HG03103 (cell line): ENCODE data around the gene MALAT1.

Experiments used
- ATAC-seq: cut with Tn5 transposase; IDR thresholded peaks from one replicate; pipeline ENCODE4 v1.9.1; 2021; ENCODE audit warnings: low read depth; ENCODE audit not compliant: unreplicated experiment

Gene MALAT1

DNA sequence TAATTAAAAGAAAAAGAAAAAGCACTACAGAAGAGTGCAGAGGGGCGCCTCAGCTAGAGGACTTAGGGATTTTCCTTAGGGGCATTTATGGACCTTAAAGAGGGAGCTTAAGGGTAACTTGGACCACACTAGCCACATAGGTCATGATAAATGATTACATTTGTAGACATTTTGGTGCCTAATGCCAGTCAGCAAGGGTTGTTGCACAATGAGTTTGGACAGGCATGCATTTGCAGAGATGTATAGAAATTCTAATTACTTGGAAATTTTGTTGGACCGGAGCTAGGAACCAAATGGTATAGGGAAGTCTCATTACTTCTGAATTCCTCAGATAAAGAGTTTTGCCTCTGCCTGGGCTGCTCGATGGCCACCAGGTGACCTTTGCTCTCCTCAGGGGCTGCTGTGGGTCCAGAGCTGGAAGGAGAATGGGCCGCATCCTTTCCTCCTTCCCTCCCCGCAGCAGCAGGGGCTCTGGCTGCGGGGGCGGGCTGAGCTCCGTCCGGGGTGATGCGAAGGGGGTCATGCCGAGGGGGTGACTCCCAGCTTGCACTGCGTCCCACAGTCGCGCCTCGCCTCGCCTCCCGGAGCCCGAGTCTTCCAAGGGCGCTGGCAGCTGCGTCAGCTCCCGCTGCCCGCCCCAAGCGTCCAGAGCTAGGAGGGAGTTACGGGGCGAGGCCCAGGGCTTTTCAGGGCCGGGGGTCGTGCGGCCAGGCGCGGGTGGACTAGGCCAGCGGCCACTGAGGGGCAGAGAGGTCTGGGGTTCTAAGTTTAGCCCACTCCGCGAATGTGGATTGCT, 20.3 kb upstream of the MALAT1 start:
- ATAC-seq = no peak

GRCh38 chr11:65479184-65480145, 19.4 kb upstream of the MALAT1 start:
- no peak for ATAC-seq

DNA sequence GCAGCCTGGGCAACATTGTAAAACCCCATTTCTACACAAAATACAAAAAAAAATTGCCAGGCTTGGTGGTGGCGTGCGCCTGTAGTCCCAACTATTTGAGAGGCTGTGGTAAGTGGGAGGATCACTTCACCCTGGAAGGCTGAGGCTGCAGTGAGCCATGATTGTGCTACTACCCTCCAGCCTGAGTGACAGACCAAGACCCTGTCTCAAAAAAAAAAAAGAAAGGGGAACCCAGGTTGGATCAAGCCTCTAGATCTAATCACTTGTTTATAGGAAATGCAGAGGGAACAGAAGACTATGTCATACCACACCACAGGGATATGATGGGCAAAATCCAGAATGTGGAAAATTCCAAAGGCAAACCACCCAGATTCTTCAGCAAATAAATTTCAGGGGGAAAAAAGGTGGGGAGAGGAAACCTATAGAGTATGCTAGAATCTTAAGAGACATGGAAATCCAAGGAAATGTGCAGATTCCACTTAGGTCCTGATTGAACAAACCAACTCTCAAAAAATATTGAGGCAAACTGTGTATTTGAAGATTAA, 16.5 kb upstream of the MALAT1 start:
- no peak for ATAC-seq

DNA sequence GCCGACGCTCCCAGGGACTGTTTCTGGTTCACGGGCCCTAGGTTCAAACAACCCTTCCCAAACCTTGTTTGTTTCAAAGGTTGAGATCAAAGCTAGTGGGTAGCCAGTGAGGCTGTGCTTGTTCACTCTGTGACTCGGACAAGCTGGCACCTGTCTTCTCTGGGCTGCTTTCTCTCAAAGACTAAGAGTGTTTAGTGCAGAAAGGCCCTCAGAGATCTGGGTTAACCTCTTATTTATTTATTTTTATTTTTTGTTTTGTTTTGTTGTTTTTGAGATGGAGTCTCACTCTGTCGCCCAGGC, 13.0 kb upstream of the MALAT1 start:
- ATAC-seq = no peak

DNA sequence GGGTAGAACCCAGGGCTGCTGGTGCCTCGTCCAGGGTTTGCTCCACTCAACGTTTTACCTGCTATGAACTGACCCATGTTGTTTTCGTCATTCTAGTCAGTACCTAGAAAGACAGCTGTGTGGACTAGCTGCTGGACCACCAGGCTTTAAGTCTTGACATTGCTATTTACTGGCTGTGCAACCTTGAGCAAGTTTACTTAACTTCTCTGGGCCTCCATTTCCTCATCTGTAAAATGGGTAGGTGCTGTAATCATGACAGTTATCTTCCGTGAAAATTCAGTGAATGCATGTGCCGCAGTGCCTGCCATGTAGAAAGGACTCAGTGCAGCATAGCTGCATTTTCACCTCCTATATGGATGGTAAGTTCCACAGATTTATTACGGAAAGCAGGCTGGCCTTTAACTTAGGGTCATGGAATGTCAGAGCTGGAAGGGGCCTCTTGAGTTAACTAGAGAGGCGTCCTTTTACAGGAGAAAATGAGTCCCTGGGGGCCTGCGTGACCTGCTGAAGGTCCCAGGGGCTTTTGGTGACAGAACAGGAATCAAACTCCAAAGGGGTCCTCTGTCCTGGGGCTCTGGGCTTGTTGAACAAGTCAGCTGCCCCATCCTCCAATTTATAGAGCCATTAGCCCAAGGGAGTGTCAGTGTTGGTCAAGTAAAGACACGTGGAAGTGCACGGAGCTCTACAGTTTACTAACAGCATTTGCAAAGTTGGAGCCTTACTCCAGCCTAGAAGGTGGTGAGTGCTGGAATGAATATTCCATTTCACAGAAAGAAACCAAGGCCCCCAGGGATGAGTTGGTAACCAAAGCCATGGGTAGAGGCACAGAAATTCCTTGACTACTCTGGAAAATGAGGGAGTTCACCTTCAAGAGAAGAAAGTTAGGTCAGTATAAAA, 12.0 kb upstream of the MALAT1 start:
- ATAC-seq = no peak

DNA sequence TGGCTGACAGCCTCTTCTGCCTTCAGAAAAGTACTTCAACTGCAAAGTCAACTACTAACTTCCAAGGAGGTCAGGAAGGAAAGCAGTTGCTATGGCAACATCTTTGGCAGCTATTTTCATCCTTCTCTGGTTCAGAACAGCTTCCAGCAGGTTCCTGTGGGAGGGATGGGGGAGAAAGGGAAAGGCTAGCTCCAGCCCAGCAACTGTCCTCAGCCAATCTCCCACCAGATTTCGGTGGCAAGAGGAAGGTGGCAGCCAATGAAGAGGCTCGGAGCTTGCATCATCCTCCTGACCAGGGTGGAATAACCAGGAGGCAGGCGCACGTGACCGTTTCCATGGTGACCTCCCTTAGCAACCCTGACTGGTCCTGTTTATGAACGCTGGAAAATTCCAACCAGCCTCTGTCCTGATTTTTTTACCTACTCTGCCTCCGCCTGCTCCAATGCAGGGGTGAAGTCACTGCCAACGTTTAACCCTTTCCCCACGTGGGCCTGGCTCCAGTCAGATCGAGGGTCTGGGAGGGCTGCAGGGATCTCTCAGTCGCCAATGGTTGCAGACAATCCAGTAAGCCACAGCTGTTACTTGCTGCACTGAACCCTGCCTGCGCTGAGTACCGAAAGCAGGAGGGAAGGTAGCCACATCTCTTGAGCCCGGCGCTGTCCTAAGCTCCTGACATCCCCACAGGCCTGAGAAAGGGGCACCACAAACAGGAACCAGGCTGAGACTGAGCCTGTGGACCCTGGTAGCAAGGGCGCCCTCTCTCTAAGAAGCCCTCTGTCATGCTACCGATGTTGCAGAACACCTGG, 11.2 kb upstream of the MALAT1 start:
- ATAC-seq = peak; percentile 43

GRCh38 chr11:65488273-65489034, 10.4 kb upstream of the MALAT1 start:
- ATAC-seq = no peak

DNA sequence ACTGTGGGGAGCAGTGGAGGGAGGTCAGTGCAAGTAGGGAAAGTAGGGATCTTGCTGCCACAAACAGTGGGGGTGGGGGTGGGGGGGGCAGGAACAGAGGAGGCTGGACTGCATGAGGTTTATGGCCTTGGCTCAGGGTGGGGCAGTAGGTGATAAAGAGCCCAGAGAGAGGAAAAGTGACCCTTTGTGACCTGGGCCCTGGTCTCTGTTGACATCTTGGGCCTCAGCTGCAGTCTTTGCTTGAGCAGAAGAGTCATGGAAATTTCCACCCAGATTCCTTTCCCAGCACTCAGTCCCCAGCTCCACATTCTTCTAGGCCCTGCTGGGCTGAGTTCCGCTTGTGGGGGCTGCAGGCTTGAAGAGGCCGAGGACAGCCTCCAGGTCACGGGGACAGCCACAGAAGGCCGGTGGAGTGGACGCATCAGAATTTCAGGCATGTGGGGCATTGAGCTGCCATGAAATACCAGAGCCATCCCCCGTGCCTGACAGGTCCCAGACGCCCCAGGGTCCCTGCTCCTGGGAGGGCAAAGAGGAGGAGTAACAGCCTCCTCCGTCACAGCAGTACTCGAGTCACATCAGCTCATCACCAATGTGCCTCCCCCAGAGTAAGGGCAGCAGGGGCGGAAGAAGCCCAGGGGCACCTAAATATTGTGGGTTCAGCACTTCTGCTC, 9.7 kb upstream of the MALAT1 start:
- no peak for ATAC-seq

DNA sequence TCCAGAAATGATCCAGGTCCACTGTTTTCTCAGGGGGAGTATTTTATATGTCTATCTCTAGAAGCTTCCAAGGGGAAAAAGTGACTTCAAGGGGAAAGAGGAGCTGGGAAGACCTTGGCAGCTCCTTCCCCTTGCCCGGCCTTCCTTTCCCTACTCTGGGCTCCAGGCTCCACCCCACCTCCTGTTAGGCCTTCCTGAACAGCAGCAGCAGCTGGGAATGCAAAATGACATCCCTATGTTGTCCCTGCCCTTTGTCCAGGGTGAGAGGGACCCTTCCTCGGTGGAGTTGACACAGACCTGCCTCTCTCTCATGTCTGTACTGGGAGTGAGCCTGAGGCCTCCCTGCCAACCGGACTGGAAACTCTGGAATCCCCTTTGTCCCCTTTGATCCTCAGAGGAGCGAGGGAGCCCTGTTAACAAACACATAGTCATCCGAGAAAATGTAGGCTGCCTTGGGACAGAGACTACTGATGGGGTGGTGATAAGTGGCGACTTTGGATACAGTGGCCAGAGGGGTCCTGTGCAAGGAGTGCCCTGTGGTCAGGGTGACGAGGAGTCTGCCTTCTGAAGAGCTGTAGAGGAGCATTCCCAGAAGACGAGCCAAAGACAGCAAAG, 9.0 kb upstream of the MALAT1 start:
- no peak for ATAC-seq

DNA sequence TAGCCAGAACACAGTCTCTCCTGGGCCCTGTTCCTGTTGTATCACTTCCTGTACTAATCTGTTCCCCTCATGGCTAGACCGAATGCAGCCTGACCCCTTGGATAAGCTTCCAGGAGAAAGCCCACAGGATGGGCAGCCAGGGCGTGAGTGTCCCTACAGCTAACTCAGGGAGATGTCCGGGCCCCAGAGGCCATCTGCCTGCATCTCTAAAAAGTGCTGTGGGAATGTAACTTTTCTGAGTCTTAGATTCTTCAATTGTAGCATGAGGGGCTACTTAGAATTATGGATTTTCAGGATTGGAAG, 7.7 kb upstream of the MALAT1 start:
- no peak for ATAC-seq

DNA sequence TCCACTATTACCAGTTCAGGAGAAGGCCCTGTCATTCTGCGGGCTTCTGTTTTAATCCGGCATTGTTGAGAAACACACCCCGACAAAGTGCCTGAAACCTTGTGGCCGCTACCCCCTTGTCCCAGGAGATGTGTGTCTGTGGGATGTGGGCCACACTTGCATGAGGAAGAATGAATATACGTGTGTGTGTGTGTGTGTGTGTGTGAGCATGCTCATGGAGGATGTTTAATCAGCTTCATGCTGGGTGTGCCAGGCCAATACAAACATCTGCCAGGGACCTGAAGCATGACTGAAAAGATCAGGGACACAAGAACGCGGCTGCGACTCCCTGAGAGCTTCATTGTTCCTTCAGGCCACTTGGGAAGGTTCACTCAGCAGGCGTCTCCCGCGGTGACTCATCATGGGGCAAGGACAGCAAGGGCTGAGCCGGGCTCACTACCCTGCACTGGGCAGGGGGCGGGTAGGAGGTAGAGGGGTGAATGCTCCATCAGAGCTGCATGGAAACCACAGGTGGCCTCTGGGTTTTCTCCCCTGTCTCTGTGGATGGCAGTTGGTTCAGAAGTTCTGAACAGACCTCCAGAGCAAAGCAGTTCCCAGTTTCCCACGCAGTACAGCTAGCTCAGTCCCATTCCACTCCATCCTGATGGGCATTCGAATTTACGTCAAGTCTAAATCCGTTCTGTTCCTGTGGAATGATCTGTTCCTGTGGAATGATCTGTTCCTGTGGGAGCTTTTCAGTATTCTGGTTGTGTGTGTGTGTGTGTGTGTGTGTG, 7.0 kb upstream of the MALAT1 start:
- ATAC-seq = no peak

GRCh38 chr11:65492387-65492636, 6.5 kb upstream of the MALAT1 start:
- no peak for ATAC-seq

- no peak for ATAC-seq
Measured at GRCh38 chr11:65492637-65493366, 6.0 kb upstream of the MALAT1 start.

DNA sequence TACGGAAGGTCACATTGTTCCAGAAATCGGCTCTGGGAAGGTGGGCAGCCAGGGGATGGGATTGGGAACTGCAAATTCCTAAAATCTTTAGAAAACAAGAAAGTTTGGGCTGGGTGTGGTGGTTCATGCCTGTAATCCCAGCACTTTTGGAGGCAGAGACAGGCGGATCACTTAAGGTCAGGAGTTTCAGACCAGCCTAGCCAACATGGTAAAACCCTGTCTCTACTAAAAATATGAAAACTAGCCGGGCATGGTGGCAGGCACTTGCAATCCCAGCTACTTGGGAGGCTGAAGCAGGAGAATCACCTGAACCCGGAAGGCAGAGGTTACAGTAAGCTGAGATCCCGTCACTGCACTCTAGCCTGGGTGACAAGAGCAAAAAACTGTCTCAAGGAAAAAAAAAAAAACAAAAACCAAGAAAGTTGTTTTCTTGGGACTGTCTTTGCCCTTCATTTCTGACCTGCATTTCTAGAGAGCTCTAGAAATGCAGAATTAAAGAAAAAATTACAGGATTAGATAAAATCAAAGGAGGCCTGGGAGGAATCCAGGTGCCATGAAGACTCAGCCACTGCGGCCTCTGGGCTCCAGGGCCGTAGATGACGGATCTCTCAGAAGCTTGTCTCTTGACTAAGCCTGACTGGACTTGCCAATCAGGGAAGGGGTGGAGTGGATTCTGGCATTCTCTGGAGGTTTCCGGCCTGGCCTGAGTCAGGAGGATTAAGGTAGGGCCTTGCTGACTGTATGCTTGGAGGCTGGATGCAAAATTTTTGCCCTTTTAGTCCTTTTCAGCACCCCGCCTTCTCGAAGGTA, 5.3 kb upstream of the MALAT1 start:
- no peak for ATAC-seq

- no peak for ATAC-seq
Measured at GRCh38 chr11:65496304-65497140, 2.3 kb upstream of the MALAT1 start.
